Mucosa of gallbladder (tissue), 1 donor: ENCODE measurements around the gene EXD3. TPM values are rescaled to one million over a fixed set of nuclear protein-coding genes. Genes with fewer than 3 reads are reported as not detected.
A peak's percentile ranks its signal among the peaks of the same experiment; 100 is the strongest.

Experiments used
- DNase-seq: peaks from one replicate; pipeline ENCODE4 v3.0.0-alpha.2; 2020; ENCODE audit warnings: low spot score
- total RNA-seq: library from RNA; stranded (reverse); gene quantifications from one replicate; pipeline ENCODE4 v1.2.1, GENCODE V29; 2021
- donor health status: DM: no; HTN: no; CAD: no.

Gene EXD3
- total RNA-seq, 1 donor from 2014 or later, result 47.6 TPM

GRCh38 chr9:137306066-137306849 is 116.7 kb downstream of the EXD3 start:
- no peak for DNase-seq

- no peak for DNase-seq
Measured at GRCh38 chr9:137305798-137306065, 117.2 kb downstream of the EXD3 start.

- no peak for DNase-seq
Measured at GRCh38 chr9:137305060-137305797, 117.7 kb downstream of the EXD3 start.

- no peak for DNase-seq
Measured at GRCh38 chr9:137304383-137305059, 118.4 kb downstream of the EXD3 start.

- DNase-seq, result no peak
Measured at GRCh38 chr9:137303893-137304382, 119.0 kb downstream of the EXD3 start.

GRCh38 chr9:137303151-137303892 is 119.6 kb downstream of the EXD3 start:
- DNase-seq, result no peak

- DNase-seq, result no peak
Measured at GRCh38 chr9:137302449-137303150, 120.4 kb downstream of the EXD3 start.

GRCh38 chr9:137302118-137302448 is 120.9 kb downstream of the EXD3 start, which contains the start of gene NRARP:
Gene NRARP (minus strand): TSS chr9:137302271. CDS start chr9:137301928, 343 bp downstream.
- DNase-seq, result peak; percentile 93

GRCh38 chr9:137301081-137301947 is 121.6 kb downstream of the EXD3 start:
- no peak for DNase-seq

- no peak for DNase-seq
Measured at GRCh38 chr9:137300567-137301080, 122.3 kb downstream of the EXD3 start.

GRCh38 chr9:137299938-137300337 is 123.0 kb downstream of the EXD3 start:
- DNase-seq, result no peak

- no peak for DNase-seq
Measured at GRCh38 chr9:137299203-137299565, 123.8 kb downstream of the EXD3 start.

- no peak for DNase-seq
Measured at GRCh38 chr9:137298401-137299202, 124.4 kb downstream of the EXD3 start.

GRCh38 chr9:137297966-137298365 is 125.0 kb downstream of the EXD3 start:
- no peak for DNase-seq

GRCh38 chr9:137296670-137297664 is 126.0 kb downstream of the EXD3 start:
- DNase-seq, result peak; percentile 70

GRCh38 chr9:137295849-137296669 is 126.9 kb downstream of the EXD3 start:
- no peak for DNase-seq

GRCh38 chr9:137295238-137295811 is 127.6 kb downstream of the EXD3 start:
- no peak for DNase-seq
